H9 (cell line): Measurements from ENCODE around the gene CDSN. TPM values are rescaled to one million over a fixed set of nuclear protein-coding genes. Genes with fewer than 3 reads are reported as not detected.
A peak's percentile ranks its signal among the peaks of the same experiment; 100 is the strongest.

ENCODE experiments used
- DNase-seq: peaks from one replicate; pipeline ENCODE4 v3.0.0-alpha.2; 2017
- H2AFZ ChIP-seq: one replicate; pipeline ENCODE4 v1.6.1; 2013; ENCODE audit warnings: mild to moderate bottlenecking, low read length, control low read depth, moderate library complexity
- H2AK5ac ChIP-seq: 2 replicates; pipeline ENCODE4 v1.6.1; 2013; ENCODE audit warnings: low read length, control low read depth, mixed read lengths; ENCODE audit not compliant: insufficient read length
- H2BK120ac ChIP-seq: one replicate; pipeline ENCODE4 v1.6.1; 2013; ENCODE audit warnings: low read depth, mild to moderate bottlenecking, low read length, control low read depth, inconsistent platforms; ENCODE audit not compliant: poor library complexity, severe bottlenecking
- H2BK12ac ChIP-seq: 2 replicates; pipeline ENCODE4 v1.6.1; 2013; ENCODE audit warnings: low read length, control low read depth, mixed read lengths, low read depth; ENCODE audit not compliant: insufficient read length
- H2BK15ac ChIP-seq: 2 replicates; pipeline ENCODE4 v1.6.1; 2013; ENCODE audit warnings: low read depth, low read length, control low read depth
- H2BK20ac ChIP-seq: one replicate; pipeline ENCODE4 v1.6.1; 2013; ENCODE audit warnings: low read depth, mild to moderate bottlenecking, low read length, control low read depth, inconsistent platforms; ENCODE audit not compliant: poor library complexity, severe bottlenecking
- H2BK5ac ChIP-seq: 2 replicates; pipeline ENCODE4 v1.6.1; 2013; ENCODE audit warnings: low read length, control low read depth, mixed read lengths; ENCODE audit not compliant: insufficient read length
- H3K14ac ChIP-seq: 2 replicates; pipeline ENCODE4 v1.6.1; 2013; ENCODE audit warnings: low read length, control low read depth; ENCODE audit not compliant: insufficient read depth
- H3K18ac ChIP-seq: 2 replicates; pipeline ENCODE4 v1.6.1; 2013; ENCODE audit warnings: low read depth, mild to moderate bottlenecking, mixed read lengths, low read length, control low read depth; ENCODE audit not compliant: insufficient read length
- H3K23ac ChIP-seq: 2 replicates; pipeline ENCODE4 v1.6.1; 2013; ENCODE audit warnings: low read length, control low read depth, mixed read lengths, low read depth; ENCODE audit not compliant: insufficient read length
- H3K23me2 ChIP-seq: 2 replicates; pipeline ENCODE4 v1.6.1; 2013; ENCODE audit warnings: low read depth, mild to moderate bottlenecking, mixed read lengths, low read length, control low read depth; ENCODE audit not compliant: insufficient read length, poor library complexity, severe bottlenecking
- H3K27ac ChIP-seq: 2 replicates; pipeline ENCODE4 v1.5.1; 2013; ENCODE audit warnings: low read length, control low read depth, mixed read lengths, low read depth; ENCODE audit not compliant: insufficient read length
- H3K27me3 ChIP-seq: 2 replicates; pipeline ENCODE4 v1.6.1; 2013; ENCODE audit warnings: low read length, control low read depth, inconsistent platforms; ENCODE audit not compliant: insufficient read depth
- H3K4ac ChIP-seq: 2 replicates; pipeline ENCODE4 v1.6.1; 2013; ENCODE audit warnings: low read depth, mild to moderate bottlenecking, control low read depth, inconsistent platforms, low read length, moderate library complexity
- H3K4me1 ChIP-seq: 2 replicates; pipeline ENCODE4 v1.6.1; 2013; ENCODE audit warnings: low read length, control low read depth, inconsistent platforms; ENCODE audit not compliant: insufficient read depth
- H3K4me2 ChIP-seq: 2 replicates; pipeline ENCODE4 v1.6.1; 2013; ENCODE audit warnings: low read length, control low read depth, mixed read lengths; ENCODE audit not compliant: insufficient read length, insufficient read depth
- H3K56ac ChIP-seq: 2 replicates; pipeline ENCODE4 v1.6.1; 2013; ENCODE audit warnings: low read depth, mild to moderate bottlenecking, mixed read lengths, low read length, control low read depth; ENCODE audit not compliant: insufficient read length
- H3K79me1 ChIP-seq: 2 replicates; pipeline ENCODE4 v1.6.1; 2013; ENCODE audit warnings: low read depth, mild to moderate bottlenecking, moderate library complexity, low read length, control low read depth, inconsistent platforms; ENCODE audit not compliant: insufficient read depth, poor library complexity, severe bottlenecking
- H3K79me2 ChIP-seq: 2 replicates; pipeline ENCODE4 v1.6.1; 2013; ENCODE audit warnings: low read length, control low read depth, inconsistent platforms; ENCODE audit not compliant: insufficient read depth
- H3K9ac ChIP-seq: 2 replicates; pipeline ENCODE4 v1.6.1; 2013; ENCODE audit warnings: low read length, control low read depth, mixed read lengths; ENCODE audit not compliant: insufficient read length; ENCODE audit errors: extremely low read depth
- H3K9me3 ChIP-seq: one replicate; pipeline ENCODE4 v1.6.1; 2013; ENCODE audit warnings: low read depth, low read length, inconsistent platforms; ENCODE audit not compliant: control insufficient read depth
- H3T11ph ChIP-seq: one replicate; pipeline ENCODE4 v1.6.1; 2013; ENCODE audit warnings: mild to moderate bottlenecking, low read length, control low read depth, inconsistent platforms
- H4K20me1 ChIP-seq: one replicate; pipeline ENCODE4 v1.6.1; 2013; ENCODE audit not compliant: control insufficient read depth, insufficient read length, insufficient read depth
- H4K5ac ChIP-seq: 2 replicates; pipeline ENCODE4 v1.6.1; 2013; ENCODE audit warnings: low read depth, mild to moderate bottlenecking, mixed read lengths, low read length, control low read depth; ENCODE audit not compliant: insufficient read length
- H4K8ac ChIP-seq: replicated peaks from 2 replicates; pipeline ENCODE4 v1.6.1; 2013; ENCODE audit warnings: low read length, control low read depth, mixed read lengths, low read depth; ENCODE audit not compliant: insufficient read length
- H4K91ac ChIP-seq: 2 replicates; pipeline ENCODE4 v1.6.1; 2013; ENCODE audit warnings: low read depth, mild to moderate bottlenecking, moderate library complexity, mixed read lengths, low read length, control low read depth; ENCODE audit not compliant: insufficient read length
- H3K27ac Mint-ChIP-seq, 3 experiments: 2 replicates in 2 of 3; 3 replicates in 1 of 3; pipeline ENCODE4 v1.8.0; 2020 to 2021; ENCODE audit warnings: mixed read lengths in 3 of 3, mild to moderate bottlenecking in 1 of 3, moderate library complexity in 1 of 3
- H3K27me3 Mint-ChIP-seq: 2 replicates; pipeline ENCODE4 v1.8.0; 2021; ENCODE audit warnings: low read depth, mild to moderate bottlenecking, moderate library complexity, mixed read lengths
- H3K36me3 Mint-ChIP-seq, 3 experiments: 2 replicates in 2 of 3; 3 replicates in 1 of 3; pipeline ENCODE4 v1.8.0; 2020 to 2021; ENCODE audit warnings: low read depth in 3 of 3, mixed read lengths in 3 of 3; ENCODE audit not compliant: insufficient read depth in 1 of 3
- H3K4me1 Mint-ChIP-seq, 2 experiments: 2 replicates each; pipeline ENCODE4 v1.8.0; 2020; ENCODE audit warnings: mixed read lengths in 2 of 2
- H3K4me3 Mint-ChIP-seq, 2 experiments: 2 replicates in 1 of 2; 3 replicates in 1 of 2; pipeline ENCODE4 v1.8.0; 2020 to 2021; ENCODE audit warnings: mild to moderate bottlenecking in 2 of 2, mixed read lengths in 2 of 2, moderate library complexity in 1 of 2
- H3K9me3 Mint-ChIP-seq, 2 experiments: 2 replicates in 1 of 2; 3 replicates in 1 of 2; pipeline ENCODE4 v1.8.0; 2020; ENCODE audit warnings: mild to moderate bottlenecking in 2 of 2, mixed read lengths in 2 of 2, moderate library complexity in 1 of 2
- WGBS: extraction: QIAGEN DNeasy Blood & Tissue Kit; methylation state at CpG from one replicate; pipeline ENCODE4 v1.1.7; 2013; ENCODE audit warnings: missing lambda C conversion rate, low lambda C conversion rate, mixed read lengths; ENCODE audit not compliant: insufficient read length; ENCODE audit errors: extremely low coverage; 5-methylcytosine and 5-hydroxymethylcytosine counted together
- total RNA-seq: library from RNA; stranded (reverse); gene quantifications from 2 replicates; pipeline ENCODE4 v1.2.1, GENCODE V29; 2021
- TF ChIP-seq, protein P1 (sequence below): fragments of 200-600 bp; sonication (generic); conservative IDR thresholded peaks from 3 replicates; pipeline ENCODE4 v1.8.0; 2021; ENCODE audit warnings: antibody characterized with exemption, mild to moderate bottlenecking

CDSN gene
- total RNA-seq, 1 experiment from 2014 or later: not detected

DNA sequence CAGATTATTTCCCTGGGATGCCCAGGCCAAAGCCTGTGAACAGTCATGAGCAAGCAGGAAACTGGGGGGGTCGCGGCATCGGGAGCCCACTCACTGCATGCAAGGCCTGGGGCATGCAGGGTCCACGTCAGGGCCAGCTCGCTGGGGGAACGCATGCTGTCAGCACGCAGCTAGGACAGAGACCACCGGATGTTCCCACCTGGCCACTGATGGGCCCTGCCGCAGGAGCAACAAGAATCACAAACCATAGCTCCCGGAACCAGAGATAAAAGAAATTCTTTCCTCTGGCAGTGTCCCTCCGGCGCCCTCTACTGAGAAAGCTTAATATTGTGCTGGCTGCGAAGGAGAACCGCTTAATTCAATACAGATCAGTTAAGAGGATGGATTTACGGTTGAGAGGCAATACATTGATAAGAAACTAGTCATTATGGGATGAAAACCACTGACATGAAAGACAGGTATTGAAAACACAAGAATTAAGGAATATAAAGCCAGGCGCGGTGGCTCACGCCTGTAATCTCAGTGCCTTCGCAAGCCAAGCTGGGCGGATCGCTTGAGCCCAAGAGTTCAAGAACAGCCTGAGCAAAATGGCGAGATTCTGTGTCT, 40.5 kb downstream of the CDSN start:
- no peak overlapping the region for H3K4me2 ChIP-seq
- no peaks in the 10 kb centered on the region for H4K20me1 ChIP-seq
- no peak overlapping the region for H3K9ac ChIP-seq

More for the DNA sequence above, 40.5 kb downstream of the CDSN start:
- Histone ChIP-seq H3K14ac (peak overlapping the region; percentile 52), H3K18ac (peak overlapping the region; percentile 82), H3K79me2 (no peaks in the 10 kb centered on the region), H3K23me2 (no peaks in the 10 kb centered on the region), H2BK20ac (no peak overlapping the region), H3K27ac (no peak overlapping the region), H3T11ph (no peak overlapping the region), H4K8ac (peak overlapping the region; percentile 63), H2AK5ac (no peak overlapping the region), H3K4ac (no peak overlapping the region), H3K56ac (no peak overlapping the region), H2AFZ (no peak overlapping the region), H3K79me1 (no peaks in the 10 kb centered on the region), H2BK5ac (no peak overlapping the region), H3K4me1 (peaks cover 4% of the 10 kb centered on the region; the same call in 1 of the 2 replicates), H4K5ac (no peak overlapping the region), H3K9me3 (no peaks in the 10 kb centered on the region), H2BK12ac (no peak overlapping the region), H2BK120ac (no peak overlapping the region), H3K23ac (no peak overlapping the region), H2BK15ac (no peak overlapping the region), H3K27me3 (no peaks in the 10 kb centered on the region), H4K91ac (no peak overlapping the region)
- peak overlapping the region in 1 of 3 experiments; percentile 79; a peak in 1 of 7 replicates for H3K27ac Mint-ChIP-seq
- TF ChIP-seq, protein P1, sequence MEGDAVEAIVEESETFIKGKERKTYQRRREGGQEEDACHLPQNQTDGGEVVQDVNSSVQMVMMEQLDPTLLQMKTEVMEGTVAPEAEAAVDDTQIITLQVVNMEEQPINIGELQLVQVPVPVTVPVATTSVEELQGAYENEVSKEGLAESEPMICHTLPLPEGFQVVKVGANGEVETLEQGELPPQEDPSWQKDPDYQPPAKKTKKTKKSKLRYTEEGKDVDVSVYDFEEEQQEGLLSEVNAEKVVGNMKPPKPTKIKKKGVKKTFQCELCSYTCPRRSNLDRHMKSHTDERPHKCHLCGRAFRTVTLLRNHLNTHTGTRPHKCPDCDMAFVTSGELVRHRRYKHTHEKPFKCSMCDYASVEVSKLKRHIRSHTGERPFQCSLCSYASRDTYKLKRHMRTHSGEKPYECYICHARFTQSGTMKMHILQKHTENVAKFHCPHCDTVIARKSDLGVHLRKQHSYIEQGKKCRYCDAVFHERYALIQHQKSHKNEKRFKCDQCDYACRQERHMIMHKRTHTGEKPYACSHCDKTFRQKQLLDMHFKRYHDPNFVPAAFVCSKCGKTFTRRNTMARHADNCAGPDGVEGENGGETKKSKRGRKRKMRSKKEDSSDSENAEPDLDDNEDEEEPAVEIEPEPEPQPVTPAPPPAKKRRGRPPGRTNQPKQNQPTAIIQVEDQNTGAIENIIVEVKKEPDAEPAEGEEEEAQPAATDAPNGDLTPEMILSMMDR: peak; percentile 92
- H3K9me3 Mint-ChIP-seq: no peaks in the 10 kb centered on the region
- H3K27me3 Mint-ChIP-seq: no peaks in the 10 kb centered on the region
- peak; percentile 82 for DNase-seq
- no peaks in the 10 kb centered on the region for H3K36me3 Mint-ChIP-seq
- H3K4me3 Mint-ChIP-seq: no peak overlapping the region
- peaks cover 22 to 24% of the 10 kb centered on the region in 2 experiments for H3K4me1 Mint-ChIP-seq
- WGBS: no CpG with 5 or more reads among the region's 22 CpGs
